PC-3 (cell line): ENCODE results near the gene ULK3.

ENCODE experiments used
- CTCF ChIP-seq: fragments of 300-600 bp; sonication (generic); conservative IDR thresholded peaks from 2 replicates; pipeline ENCODE4 v1.5.1; 2017; ENCODE audit warnings: antibody characterized with exemption, low read depth, mild to moderate bottlenecking, low read length
- EZH2 ChIP-seq: fragments of 300-600 bp; sonication (generic); IDR thresholded peaks from one replicate; pipeline ENCODE4 v1.6.1; 2017; ENCODE audit warnings: antibody characterized with exemption, mild to moderate bottlenecking, low read length; ENCODE audit not compliant: unreplicated experiment
- EZH2phosphoT487 ChIP-seq: fragments of 300-600 bp; sonication (generic); IDR thresholded peaks from 2 replicates; pipeline ENCODE4 v1.6.1; 2018; ENCODE audit warnings: mild to moderate bottlenecking, antibody characterized with exemption, low read length, borderline replicate concordance

- TF ChIP-seq CTCF (no peak), EZH2phosphoT487 (no peak), EZH2 (no peak)
Measured at GRCh38 chr15:74838746-74839525, 4.0 kb downstream of the ULK3 start.
